NT2/D1 (cell line): Measurements from ENCODE around the gene SCAPER.

Experiments
- DNase-seq: peaks from one replicate; pipeline ENCODE4 v3.0.0-alpha.2; 2011; ENCODE audit warnings: low read depth, low spot score
- H3K27me3 ChIP-seq: 2 replicates; pipeline ENCODE4 v1.6.0; 2011; ENCODE audit warnings: mild to moderate bottlenecking; ENCODE audit not compliant: insufficient read length, insufficient read depth
- H3K36me3 ChIP-seq: 2 replicates; pipeline ENCODE4 v1.6.1; 2011; ENCODE audit warnings: mild to moderate bottlenecking, low read length, mixed read lengths; ENCODE audit not compliant: insufficient read depth, insufficient read length
- H3K4me1 ChIP-seq: 2 replicates; pipeline ENCODE4 v1.5.1; 2011; ENCODE audit not compliant: insufficient read depth, insufficient read length
- H3K4me3 ChIP-seq: 2 replicates; pipeline ENCODE4 v1.5.1; 2011; ENCODE audit warnings: low read depth; ENCODE audit not compliant: insufficient read length
- H3K9ac ChIP-seq: 2 replicates; pipeline ENCODE4 v1.6.0; 2011; ENCODE audit warnings: low read depth; ENCODE audit not compliant: insufficient read length
- H3K9me3 ChIP-seq: 2 replicates; pipeline ENCODE4 v1.5.1; 2011; ENCODE audit warnings: mild to moderate bottlenecking, low read length; ENCODE audit not compliant: insufficient read depth
- SUZ12 ChIP-seq: IDR thresholded peaks from 2 replicates; pipeline ENCODE4 v1.6.1; 2011; ENCODE audit not compliant: insufficient read length, insufficient read depth; ENCODE audit errors: extremely low read depth
- YY1 ChIP-seq: IDR thresholded peaks from 2 replicates; pipeline ENCODE4 v1.6.1; 2011; ENCODE audit not compliant: insufficient read length, insufficient read depth
- ZNF274 ChIP-seq: IDR thresholded peaks from 2 replicates; pipeline ENCODE4 v1.6.1; 2011; ENCODE audit warnings: mild to moderate bottlenecking, low read depth, low read length

SCAPER gene

DNA sequence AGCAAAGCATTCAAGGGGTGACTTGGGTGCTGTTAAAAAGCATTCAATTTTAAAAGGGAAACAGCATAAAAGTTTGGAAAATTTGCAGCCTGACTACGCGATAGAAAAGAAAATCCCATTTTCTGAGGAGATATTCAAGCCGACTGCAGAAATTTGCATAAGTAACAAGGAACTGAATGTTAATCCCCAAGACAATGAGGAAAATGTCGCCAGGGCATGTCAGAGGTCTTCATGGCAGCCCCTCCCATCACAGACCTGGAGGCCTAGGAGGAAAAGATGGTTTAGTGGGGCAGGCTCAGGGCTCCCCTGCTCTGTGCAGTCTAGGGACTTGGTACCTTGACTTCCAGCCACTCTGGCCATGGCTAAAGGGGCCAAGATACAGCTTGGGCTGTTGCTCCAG lies 475.5 kb downstream of the SCAPER start:
- no peak for DNase-seq
- Histone ChIP-seq H3K4me3 (no peak overlapping the region), H3K9ac (no peak overlapping the region), H3K36me3 (no peaks in the 10 kb centered on the region), H3K9me3 (peaks cover 16% of the 10 kb centered on the region), H3K27me3 (no peaks in the 10 kb centered on the region), H3K4me1 (peaks cover 3% of the 10 kb centered on the region)
- TF ChIP-seq SUZ12 (no peak), ZNF274 (no peak), YY1 (no peak)

- TF ChIP-seq YY1 (no peak), ZNF274 (no peak), SUZ12 (no peak)
- no peak for DNase-seq
- Histone ChIP-seq H3K9ac (no peak overlapping the region), H3K9me3 (peaks cover 16% of the 10 kb centered on the region), H3K27me3 (no peaks in the 10 kb centered on the region), H3K4me1 (peaks cover 3% of the 10 kb centered on the region), H3K4me3 (no peak overlapping the region), H3K36me3 (no peaks in the 10 kb centered on the region)
Measured at GRCh38 chr15:76426941-76427340, 478.2 kb downstream of the SCAPER start.

GRCh38 chr15:76418352-76419140 lies 486.6 kb downstream of the SCAPER start:
- H3K4me1 ChIP-seq, result no peaks in the 10 kb centered on the region
- no peak overlapping the region for H3K9ac ChIP-seq
- H3K27me3 ChIP-seq, result no peaks in the 10 kb centered on the region
- TF ChIP-seq SUZ12 (no peak), YY1 (no peak)
- H3K4me3 ChIP-seq, result no peak overlapping the region
- no peaks in the 10 kb centered on the region for H3K36me3 ChIP-seq
- H3K9me3 ChIP-seq, result no peaks in the 10 kb centered on the region
- DNase-seq, result no peak

DNA sequence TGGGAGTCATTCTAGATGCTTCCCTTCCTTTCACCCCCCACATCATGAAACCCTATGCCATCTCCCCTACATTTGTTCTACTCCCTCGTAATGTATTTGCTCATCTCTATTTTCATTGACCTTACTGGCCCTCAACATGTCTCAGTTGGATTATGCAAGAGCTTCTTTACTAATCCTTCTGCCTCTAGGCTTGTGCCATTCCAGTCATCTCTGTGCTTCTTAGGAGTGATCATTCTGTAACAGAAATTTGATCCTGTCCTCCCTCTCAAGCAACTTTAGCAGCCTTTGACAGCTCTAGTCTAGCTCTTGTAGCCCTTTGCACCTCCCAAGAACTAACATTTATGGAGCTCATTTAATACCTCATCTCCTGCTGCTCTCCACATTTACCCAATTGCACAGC lies 503.9 kb downstream of the SCAPER start:
- no peaks in the 10 kb centered on the region for H3K9me3 ChIP-seq
- DNase-seq, result no peak
- H3K9ac ChIP-seq, result no peak overlapping the region
- H3K4me1 ChIP-seq, result peaks cover 2% of the 10 kb centered on the region
- TF ChIP-seq ZNF274 (no peak), YY1 (no peak), SUZ12 (no peak)
- no peak overlapping the region for H3K4me3 ChIP-seq
- no peaks in the 10 kb centered on the region for H3K36me3 ChIP-seq
- H3K27me3 ChIP-seq, result no peaks in the 10 kb centered on the region

DNA sequence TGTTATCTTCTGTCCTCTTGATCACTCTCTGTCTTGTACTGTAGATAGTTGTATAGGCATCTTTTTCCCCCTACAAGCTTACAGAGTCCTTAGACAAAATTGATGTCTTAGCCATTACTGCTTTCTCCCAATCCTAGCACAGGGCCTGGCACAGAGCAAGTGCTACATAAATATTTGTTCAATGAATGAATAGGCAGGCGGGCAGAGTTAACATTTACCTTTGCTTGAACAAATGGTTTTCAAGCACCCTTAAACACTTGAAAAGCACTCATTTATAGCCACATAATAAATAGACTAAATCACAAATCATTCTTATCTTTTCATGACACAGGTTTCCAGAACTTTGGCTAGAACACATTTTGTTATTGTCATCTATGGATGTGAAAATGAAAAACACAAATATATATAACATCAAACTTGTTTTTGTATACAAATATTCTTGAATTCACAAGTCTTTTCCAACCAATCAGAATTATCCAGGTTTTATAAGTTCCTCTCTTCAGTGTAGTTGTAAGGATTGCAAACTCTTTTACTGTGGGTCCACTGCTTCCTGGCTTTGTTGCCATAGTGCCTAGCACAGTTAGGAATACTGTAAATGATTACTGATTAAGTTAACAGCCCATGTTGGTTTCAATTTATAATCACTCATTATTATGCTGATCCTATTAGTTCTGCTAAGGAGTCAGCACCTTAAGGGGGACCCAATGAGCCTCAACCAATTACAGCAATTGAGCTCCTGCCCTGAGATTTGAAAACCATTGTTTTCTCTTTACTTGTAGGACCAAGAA lies 506.6 kb downstream of the SCAPER start:
- no peak for DNase-seq
- Histone ChIP-seq H3K4me1 (peaks cover 2% of the 10 kb centered on the region), H3K36me3 (no peaks in the 10 kb centered on the region), H3K9ac (no peak overlapping the region), H3K27me3 (no peaks in the 10 kb centered on the region), H3K4me3 (no peak overlapping the region), H3K9me3 (no peaks in the 10 kb centered on the region)
- TF ChIP-seq YY1 (no peak), SUZ12 (no peak), ZNF274 (no peak)

DNA sequence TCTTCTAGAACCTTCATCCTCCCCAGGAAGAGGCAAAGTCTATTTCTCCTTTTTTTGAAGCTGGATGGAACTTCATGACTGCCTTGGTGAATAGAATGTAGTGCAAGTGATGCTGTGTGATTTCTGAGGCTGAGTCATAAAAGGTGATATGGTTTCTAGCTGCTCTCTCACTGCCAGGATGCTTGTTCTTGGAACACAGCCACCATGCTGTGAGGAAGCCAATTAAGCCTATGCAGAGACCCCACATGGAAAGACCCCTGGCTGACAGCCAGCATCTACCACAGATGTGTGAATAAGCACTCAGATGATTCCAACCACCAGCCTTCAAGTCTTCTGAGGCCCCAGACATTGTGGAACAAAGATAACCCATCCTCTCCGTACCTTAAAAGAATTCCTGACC lies 511.5 kb downstream of the SCAPER start:
- no peaks in the 10 kb centered on the region for H3K9me3 ChIP-seq
- no peak for DNase-seq
- H3K4me1 ChIP-seq, result no peaks in the 10 kb centered on the region
- TF ChIP-seq ZNF274 (no peak), YY1 (no peak), SUZ12 (no peak)
- no peak overlapping the region for H3K4me3 ChIP-seq
- no peak overlapping the region for H3K9ac ChIP-seq
- H3K27me3 ChIP-seq, result no peaks in the 10 kb centered on the region
- no peaks in the 10 kb centered on the region for H3K36me3 ChIP-seq

- H3K4me1 ChIP-seq, result no peaks in the 10 kb centered on the region
- no peaks in the 10 kb centered on the region for H3K9me3 ChIP-seq
- H3K36me3 ChIP-seq, result no peaks in the 10 kb centered on the region
- TF ChIP-seq SUZ12, result no peak
- no peak for TF ChIP-seq ZNF274
- no peak for TF ChIP-seq YY1
- H3K4me3 ChIP-seq, result no peak overlapping the region
- DNase-seq, result no peak
- no peak overlapping the region for H3K9ac ChIP-seq
- H3K27me3 ChIP-seq, result no peaks in the 10 kb centered on the region
Measured at GRCh38 chr15:76391847-76392246, 513.3 kb downstream of the SCAPER start.
